Adipocyte (in vitro differentiated cells): ENCODE data around the gene STAMBPL1.

Experiments
- DNase-seq: peaks from one replicate; pipeline ENCODE4 v3.0.0-alpha.2; 2015; ENCODE audit warnings: low read depth
- H3K27me3 ChIP-seq: replicated peaks from 2 replicates; pipeline ENCODE4 v1.7.0; 2013; ENCODE audit warnings: mild to moderate bottlenecking, low read length, moderate library complexity; ENCODE audit not compliant: control insufficient read depth, insufficient read depth
- H3K36me3 ChIP-seq: 2 replicates; pipeline ENCODE4 v1.7.0; 2013; ENCODE audit warnings: low read length, mild to moderate bottlenecking, moderate library complexity; ENCODE audit not compliant: control insufficient read depth, insufficient read depth, severe bottlenecking
- H3K4me1 ChIP-seq: 2 replicates; pipeline ENCODE4 v1.7.0; 2013; ENCODE audit warnings: mild to moderate bottlenecking, low read length, moderate library complexity; ENCODE audit not compliant: control insufficient read depth, insufficient read depth
- H3K4me3 ChIP-seq: 2 replicates; pipeline ENCODE4 v1.7.0; 2013; ENCODE audit warnings: mild to moderate bottlenecking, low read length, moderate library complexity
- H3K9ac ChIP-seq: 2 replicates; pipeline ENCODE4 v1.7.0; 2013; ENCODE audit warnings: mild to moderate bottlenecking, low read length, moderate library complexity
- H3K9me3 ChIP-seq: 2 replicates; pipeline ENCODE4 v1.7.0; 2013; ENCODE audit warnings: mild to moderate bottlenecking, low read length, moderate library complexity; ENCODE audit not compliant: control insufficient read depth

Gene STAMBPL1

GRCh38 chr10:88957381-88957780 is 77.3 kb downstream of the STAMBPL1 start:
- Histone ChIP-seq H3K9me3 (no peaks in the 10 kb centered on the region), H3K9ac (no peak overlapping the region), H3K36me3 (no peaks in the 10 kb centered on the region), H3K4me3 (no peak overlapping the region), H3K27me3 (no peaks in the 10 kb centered on the region), H3K4me1 (peaks cover 6% of the 10 kb centered on the region)
- DNase-seq, result no peak

- no peaks in the 10 kb centered on the region for H3K36me3 ChIP-seq
- no peak for DNase-seq
- no peak overlapping the region for H3K4me3 ChIP-seq
- H3K9ac ChIP-seq, result no peak overlapping the region
- no peaks in the 10 kb centered on the region for H3K9me3 ChIP-seq
- H3K4me1 ChIP-seq, result no peaks in the 10 kb centered on the region
- H3K27me3 ChIP-seq, result no peaks in the 10 kb centered on the region
Measured at GRCh38 chr10:88958721-88959120, 78.7 kb downstream of the STAMBPL1 start.

- no peak overlapping the region for H3K4me3 ChIP-seq
- no peak for DNase-seq
- peaks cover 7% of the 10 kb centered on the region for H3K4me1 ChIP-seq
Measured at GRCh38 chr10:88960802-88961201, 80.8 kb downstream of the STAMBPL1 start.

GRCh38 chr10:88961266-88961665 is 81.2 kb downstream of the STAMBPL1 start:
- no peaks in the 10 kb centered on the region for H3K9me3 ChIP-seq
- no peak overlapping the region for H3K4me3 ChIP-seq
- H3K27me3 ChIP-seq, result no peaks in the 10 kb centered on the region
- H3K4me1 ChIP-seq, result peaks cover 7% of the 10 kb centered on the region
- no peaks in the 10 kb centered on the region for H3K36me3 ChIP-seq
- no peak for DNase-seq
- H3K9ac ChIP-seq, result no peak overlapping the region

More at GRCh38 chr10:88960802-88961201, 80.8 kb downstream of the STAMBPL1 start:
- Histone ChIP-seq H3K9ac (no peak overlapping the region), H3K27me3 (no peaks in the 10 kb centered on the region), H3K9me3 (no peaks in the 10 kb centered on the region), H3K36me3 (no peaks in the 10 kb centered on the region)

GRCh38 chr10:88962336-88962735 is 82.3 kb downstream of the STAMBPL1 start:
- Histone ChIP-seq H3K4me1 (peaks cover 7% of the 10 kb centered on the region), H3K9ac (no peak overlapping the region), H3K27me3 (no peaks in the 10 kb centered on the region), H3K36me3 (no peaks in the 10 kb centered on the region), H3K4me3 (no peak overlapping the region), H3K9me3 (no peaks in the 10 kb centered on the region)
- no peak for DNase-seq

GRCh38 chr10:88963318-88963717 is 83.3 kb downstream of the STAMBPL1 start:
- DNase-seq, result no peak
- H3K27me3 ChIP-seq, result no peaks in the 10 kb centered on the region
- no peaks in the 10 kb centered on the region for H3K9me3 ChIP-seq
- no peak overlapping the region for H3K9ac ChIP-seq
- no peak overlapping the region for H3K4me3 ChIP-seq
- H3K4me1 ChIP-seq, result peaks cover 7% of the 10 kb centered on the region
- H3K36me3 ChIP-seq, result no peaks in the 10 kb centered on the region

- Histone ChIP-seq H3K36me3 (no peaks in the 10 kb centered on the region), H3K9ac (no peak overlapping the region), H3K4me3 (no peak overlapping the region), H3K9me3 (no peaks in the 10 kb centered on the region), H3K27me3 (no peaks in the 10 kb centered on the region), H3K4me1 (peaks cover 7% of the 10 kb centered on the region)
- no peak for DNase-seq
Measured at GRCh38 chr10:88964360-88964759, 84.3 kb downstream of the STAMBPL1 start.

- no peak overlapping the region for H3K4me3 ChIP-seq
- H3K9me3 ChIP-seq, result no peaks in the 10 kb centered on the region
- peak; percentile 81 for DNase-seq
- H3K4me1 ChIP-seq, result peaks cover 7% of the 10 kb centered on the region
- no peaks in the 10 kb centered on the region for H3K27me3 ChIP-seq
- H3K9ac ChIP-seq, result no peak overlapping the region
- no peaks in the 10 kb centered on the region for H3K36me3 ChIP-seq
Measured at GRCh38 chr10:88964869-88965415, 84.9 kb downstream of the STAMBPL1 start.

- Histone ChIP-seq H3K36me3 (no peaks in the 10 kb centered on the region), H3K9ac (no peak overlapping the region), H3K9me3 (no peaks in the 10 kb centered on the region), H3K4me3 (no peak overlapping the region), H3K4me1 (peaks cover 15% of the 10 kb centered on the region), H3K27me3 (no peaks in the 10 kb centered on the region)
- DNase-seq, result no peak
Measured at GRCh38 chr10:88966797-88967196, 86.8 kb downstream of the STAMBPL1 start.

GRCh38 chr10:88968391-88968790 is 88.3 kb downstream of the STAMBPL1 start:
- peaks cover 21% of the 10 kb centered on the region for H3K4me1 ChIP-seq
- H3K36me3 ChIP-seq, result no peaks in the 10 kb centered on the region
- no peaks in the 10 kb centered on the region for H3K9me3 ChIP-seq
- H3K9ac ChIP-seq, result no peak overlapping the region
- H3K4me3 ChIP-seq, result no peak overlapping the region
- H3K27me3 ChIP-seq, result no peaks in the 10 kb centered on the region
- peak; percentile 64 for DNase-seq

GRCh38 chr10:88971221-88972061 is 91.4 kb downstream of the STAMBPL1 start:
- peaks cover 36% of the 10 kb centered on the region for H3K4me1 ChIP-seq
- H3K4me3 ChIP-seq, result peak overlapping the region; percentile 68
- H3K27me3 ChIP-seq, result no peaks in the 10 kb centered on the region
- no peaks in the 10 kb centered on the region for H3K36me3 ChIP-seq
- DNase-seq, result no peak
- peak overlapping the region; percentile 71 for H3K9ac ChIP-seq
- H3K9me3 ChIP-seq, result no peaks in the 10 kb centered on the region
